AG09319 (cell line): ENCODE results near the gene HDAC7.

Experiments used
- DNase-seq: peaks from one replicate; pipeline ENCODE4 v3.0.0-alpha.2; 2010; ENCODE audit warnings: low read depth; ENCODE audit errors: extremely low read depth
- TF ChIP-seq, protein P1 (sequence below): IDR thresholded peaks from 2 replicates; pipeline ENCODE4 v1.5.1; 2011; ENCODE audit warnings: low read depth, mild to moderate bottlenecking, inconsistent platforms, low read length, moderate library complexity

Gene HDAC7

DNA sequence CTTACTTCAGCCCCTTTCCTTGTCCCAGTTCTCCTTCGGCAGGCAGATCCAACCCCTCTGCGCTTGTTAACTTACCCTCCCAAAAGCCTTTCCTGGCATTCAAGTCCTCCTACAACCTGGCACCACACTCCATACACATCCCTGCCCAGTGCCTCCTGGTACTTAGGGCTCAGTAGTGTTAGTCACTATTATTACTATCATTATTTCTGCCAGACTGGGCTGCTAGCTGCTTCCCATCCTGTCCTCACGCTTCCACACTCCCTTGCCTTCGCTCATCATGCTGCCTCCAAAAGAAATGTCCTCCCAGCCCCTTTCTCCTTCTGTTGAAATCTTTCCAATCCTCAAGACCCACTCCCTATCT is 1.6 kb upstream of the HDAC7 start:
- no peak for DNase-seq
- TF ChIP-seq, protein P1, sequence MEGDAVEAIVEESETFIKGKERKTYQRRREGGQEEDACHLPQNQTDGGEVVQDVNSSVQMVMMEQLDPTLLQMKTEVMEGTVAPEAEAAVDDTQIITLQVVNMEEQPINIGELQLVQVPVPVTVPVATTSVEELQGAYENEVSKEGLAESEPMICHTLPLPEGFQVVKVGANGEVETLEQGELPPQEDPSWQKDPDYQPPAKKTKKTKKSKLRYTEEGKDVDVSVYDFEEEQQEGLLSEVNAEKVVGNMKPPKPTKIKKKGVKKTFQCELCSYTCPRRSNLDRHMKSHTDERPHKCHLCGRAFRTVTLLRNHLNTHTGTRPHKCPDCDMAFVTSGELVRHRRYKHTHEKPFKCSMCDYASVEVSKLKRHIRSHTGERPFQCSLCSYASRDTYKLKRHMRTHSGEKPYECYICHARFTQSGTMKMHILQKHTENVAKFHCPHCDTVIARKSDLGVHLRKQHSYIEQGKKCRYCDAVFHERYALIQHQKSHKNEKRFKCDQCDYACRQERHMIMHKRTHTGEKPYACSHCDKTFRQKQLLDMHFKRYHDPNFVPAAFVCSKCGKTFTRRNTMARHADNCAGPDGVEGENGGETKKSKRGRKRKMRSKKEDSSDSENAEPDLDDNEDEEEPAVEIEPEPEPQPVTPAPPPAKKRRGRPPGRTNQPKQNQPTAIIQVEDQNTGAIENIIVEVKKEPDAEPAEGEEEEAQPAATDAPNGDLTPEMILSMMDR: no peak

DNA sequence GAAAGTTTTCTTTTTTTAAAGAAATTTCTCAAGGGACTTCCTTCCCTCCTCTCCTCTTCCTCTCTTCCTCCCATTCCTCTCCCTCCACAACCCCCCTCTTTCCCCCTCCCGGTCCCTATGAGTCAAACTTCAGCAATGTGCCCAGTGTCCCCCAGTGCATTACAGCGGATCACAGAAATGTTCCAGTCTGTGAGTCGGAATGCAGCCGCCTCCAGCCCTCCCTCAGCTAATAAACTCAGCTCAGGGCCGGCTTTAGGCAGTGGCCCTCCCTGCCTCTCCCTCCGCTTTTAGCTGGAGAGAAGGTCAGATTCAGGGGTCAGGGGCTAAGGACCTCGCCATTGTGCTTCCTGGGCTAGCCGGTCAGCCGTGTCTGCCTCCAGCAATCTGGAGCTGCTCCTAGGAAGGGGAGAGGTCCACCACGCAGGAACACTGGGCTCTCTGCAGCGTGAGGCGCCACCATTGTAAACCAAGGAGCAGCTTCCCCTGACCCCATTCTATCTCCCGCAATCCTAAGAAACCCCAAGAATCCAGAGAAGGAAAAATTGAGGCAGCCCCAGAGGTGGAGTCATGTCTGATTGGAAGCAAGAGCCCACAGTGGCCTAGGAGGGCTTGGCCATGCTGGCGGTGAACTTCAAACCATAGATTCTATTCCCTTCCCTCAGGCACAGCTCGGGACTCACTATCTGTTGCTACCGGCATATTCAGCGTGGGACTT is 1.1 kb upstream of the HDAC7 start:
- TF ChIP-seq, protein P1: no peak
- peak; percentile 88 for DNase-seq

DNA sequence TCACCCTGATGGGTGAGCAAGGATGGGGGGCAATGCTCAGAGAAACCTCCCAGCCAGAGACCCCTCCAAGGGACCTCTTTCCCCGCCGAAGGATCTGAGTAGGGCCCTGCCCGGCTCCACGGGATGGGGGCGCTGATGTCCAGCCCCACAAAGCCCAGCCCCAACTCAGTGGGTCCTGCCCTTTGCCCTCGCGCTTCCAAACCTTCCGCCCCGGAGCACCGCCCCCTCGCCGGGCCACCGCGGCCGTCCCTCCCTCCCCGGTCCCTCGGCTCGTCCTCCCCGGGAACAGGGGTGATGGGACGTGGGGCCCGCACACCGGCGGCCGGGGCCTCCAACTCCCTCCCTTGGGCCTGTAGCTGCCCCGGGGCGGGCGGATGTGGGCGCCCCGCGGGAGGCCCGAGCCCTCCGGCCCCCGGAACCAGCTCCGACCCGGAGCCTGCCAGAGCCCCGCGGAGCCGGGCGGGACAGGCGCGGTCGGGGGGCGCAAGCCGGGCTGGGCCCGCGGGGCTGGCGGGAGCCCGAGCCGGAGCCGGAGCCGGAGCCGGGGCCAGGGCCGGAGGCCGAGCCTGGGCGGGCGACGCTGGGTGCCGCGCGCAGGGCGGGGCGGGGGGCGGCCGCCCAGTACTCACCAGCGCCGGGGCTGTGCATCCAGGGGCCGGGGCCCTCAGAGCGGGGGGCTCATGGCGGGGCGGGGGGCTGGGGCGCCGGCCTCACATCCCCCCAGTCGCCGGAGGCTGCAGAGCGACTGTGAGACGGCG is 386 bp downstream of the HDAC7 start:
- TF ChIP-seq, protein P1: peak; percentile 43

DNA sequence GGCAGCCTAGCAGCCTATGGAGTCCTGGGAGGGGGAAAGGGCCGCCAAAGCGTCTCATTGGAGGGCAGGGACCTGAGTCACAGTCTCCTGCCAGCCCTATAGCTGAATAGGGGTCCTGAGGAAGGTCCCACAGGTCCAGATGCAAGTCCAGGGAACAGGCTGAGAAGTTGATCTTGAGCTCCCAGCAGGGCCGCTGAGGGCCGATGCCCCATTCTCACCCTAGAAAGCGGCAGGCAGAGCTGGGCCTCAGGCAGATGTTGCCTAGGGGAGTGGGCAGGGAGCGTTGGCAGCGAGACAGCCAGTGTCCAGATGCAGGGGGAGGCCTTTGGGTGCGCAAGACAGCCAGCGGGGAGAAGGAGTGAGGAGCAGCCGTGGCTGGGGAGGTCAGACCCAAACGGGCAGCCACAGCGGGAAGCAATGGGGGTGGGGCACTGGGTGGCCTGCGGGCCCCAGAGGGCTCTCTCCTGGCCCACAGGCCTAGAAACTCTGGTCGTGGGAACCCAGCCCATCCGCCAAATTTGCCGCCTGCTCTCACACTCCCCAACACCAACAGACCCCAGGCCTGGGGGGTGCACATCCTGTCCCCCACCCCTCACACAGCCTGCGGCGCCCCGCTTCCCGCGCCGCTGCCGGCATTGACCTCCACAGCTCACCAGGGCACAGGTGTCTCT is 1.1 kb downstream of the HDAC7 start:
- DNase-seq: no peak
- TF ChIP-seq, protein P1: no peak

More for the DNA sequence above, 386 bp downstream of the HDAC7 start:
- no peak for DNase-seq

DNA sequence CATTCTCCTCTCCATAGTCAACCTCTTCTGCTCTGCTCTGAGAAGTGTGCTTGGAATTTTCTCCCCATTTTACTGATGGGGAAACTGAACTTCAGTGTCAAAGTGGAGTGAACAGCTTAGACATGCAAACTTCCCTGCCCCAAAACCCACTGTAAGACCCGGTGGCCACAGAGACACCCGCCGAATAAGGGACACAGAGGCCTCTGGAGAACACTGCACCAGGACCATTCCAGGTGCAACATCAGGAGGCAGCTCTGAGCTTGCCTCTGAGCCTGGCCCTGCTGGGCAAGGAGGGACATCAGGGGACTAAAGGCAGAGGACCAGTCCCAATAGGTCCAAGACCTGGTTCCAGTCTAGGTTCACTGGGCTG is 1.7 kb downstream of the HDAC7 start:
- TF ChIP-seq, protein P1: no peak; the same call in 1 of the 2 replicates
- no peak for DNase-seq

DNA sequence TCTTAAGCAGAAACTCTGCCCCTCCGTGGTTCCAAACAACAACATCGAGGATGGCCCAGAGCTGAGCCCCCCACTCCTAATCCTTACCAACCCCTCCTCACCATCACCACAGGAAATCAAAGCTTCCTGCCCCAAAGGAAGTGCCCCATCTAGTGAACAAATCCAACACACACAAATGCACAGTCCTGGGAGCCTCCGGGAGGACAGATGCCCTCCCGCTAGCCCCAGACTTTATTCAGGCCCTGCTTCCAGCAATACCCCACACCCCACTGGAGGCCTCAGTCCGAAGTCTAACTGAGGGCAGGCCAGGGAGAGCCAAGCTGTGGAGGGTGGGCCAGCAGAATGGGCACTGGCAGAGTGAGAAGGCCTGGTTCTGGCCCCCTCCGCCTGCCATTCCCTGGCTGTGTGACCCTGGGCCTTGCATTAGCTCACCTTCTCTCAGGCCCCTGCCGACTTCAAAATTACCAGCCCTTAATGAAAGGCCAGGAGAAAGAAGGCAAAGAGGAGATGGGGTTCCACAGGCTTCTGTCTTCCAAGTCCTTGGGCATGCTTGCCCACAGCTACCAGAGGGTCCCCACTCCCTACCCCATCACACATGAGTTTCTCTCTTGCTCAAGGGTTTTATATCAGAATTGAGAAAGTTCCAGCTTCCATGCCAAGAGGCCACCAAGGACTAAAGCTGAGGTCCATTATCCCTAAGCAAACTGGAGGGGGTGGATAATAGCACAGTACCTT is 2.3 kb downstream of the HDAC7 start:
- TF ChIP-seq, protein P1: peak; percentile 41
- DNase-seq: no peak
